Measurements from ENCODE around the gene TMCC1. TPM values are rescaled to one million over a fixed set of nuclear protein-coding genes. Genes with fewer than 3 reads are reported as not detected.
"Not testable (repeated sequence)": the region's sequence is repeated elsewhere in the genome, so short reads cannot be mapped to it uniquely, and the experiment has no call there.

Gene TMCC1
- total RNA-seq, 2 donors from 2014 or later = 20.0 to 21.7 TPM

DNA sequence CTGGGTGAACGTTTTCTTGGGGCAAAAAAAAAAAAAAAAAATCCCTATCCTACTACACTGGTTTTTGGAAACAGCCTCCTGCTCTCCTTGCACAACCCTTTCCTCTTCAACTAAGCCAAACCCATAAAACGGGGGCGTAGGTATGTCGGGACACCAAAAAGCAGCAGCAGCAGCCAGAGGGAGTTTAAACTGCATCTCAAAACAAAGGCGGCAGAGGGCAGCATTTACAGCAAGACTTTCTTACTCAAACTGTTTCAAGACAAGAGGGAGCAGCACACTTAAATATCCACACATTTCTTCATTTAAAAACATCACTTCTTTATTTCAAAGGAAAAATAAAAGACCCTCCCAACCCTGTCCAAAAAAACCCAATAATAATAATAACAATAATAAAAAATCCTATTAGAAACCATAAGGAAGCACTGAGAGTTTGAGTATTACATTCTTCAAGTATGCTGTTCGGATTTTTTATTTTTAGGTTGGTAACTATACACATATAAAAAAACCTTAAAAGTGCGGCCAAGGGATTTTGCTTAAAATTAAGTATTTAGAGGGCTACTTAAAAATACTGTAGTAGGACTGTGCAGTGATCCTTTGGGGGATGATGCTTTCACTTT, 243.1 kb downstream of the TMCC1 start:
- no peak overlapping the region for H3K4me3 ChIP-seq
- peak; percentile 86 for DNase-seq (ENCODE audit: low spot score)

DNA sequence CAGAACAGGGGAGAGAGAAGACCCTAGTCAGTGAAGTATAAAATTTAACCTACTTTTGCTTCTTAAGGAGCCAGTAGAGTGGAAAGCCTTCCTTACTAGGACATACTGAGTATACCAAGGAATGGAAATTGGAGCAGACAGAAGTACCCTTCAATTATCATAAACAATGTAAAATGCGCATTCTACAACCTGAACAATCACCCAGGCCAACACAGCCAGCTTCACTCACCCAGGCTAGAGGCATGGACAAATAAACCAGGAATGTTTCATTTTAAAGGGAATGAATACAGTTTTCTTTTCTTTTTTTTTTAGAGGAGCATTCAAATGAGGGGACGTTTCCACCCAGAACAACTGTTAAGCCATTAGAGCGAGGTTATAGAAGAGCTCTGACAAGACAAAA, 245.1 kb downstream of the TMCC1 start:
- TF ChIP-seq, protein P1, sequence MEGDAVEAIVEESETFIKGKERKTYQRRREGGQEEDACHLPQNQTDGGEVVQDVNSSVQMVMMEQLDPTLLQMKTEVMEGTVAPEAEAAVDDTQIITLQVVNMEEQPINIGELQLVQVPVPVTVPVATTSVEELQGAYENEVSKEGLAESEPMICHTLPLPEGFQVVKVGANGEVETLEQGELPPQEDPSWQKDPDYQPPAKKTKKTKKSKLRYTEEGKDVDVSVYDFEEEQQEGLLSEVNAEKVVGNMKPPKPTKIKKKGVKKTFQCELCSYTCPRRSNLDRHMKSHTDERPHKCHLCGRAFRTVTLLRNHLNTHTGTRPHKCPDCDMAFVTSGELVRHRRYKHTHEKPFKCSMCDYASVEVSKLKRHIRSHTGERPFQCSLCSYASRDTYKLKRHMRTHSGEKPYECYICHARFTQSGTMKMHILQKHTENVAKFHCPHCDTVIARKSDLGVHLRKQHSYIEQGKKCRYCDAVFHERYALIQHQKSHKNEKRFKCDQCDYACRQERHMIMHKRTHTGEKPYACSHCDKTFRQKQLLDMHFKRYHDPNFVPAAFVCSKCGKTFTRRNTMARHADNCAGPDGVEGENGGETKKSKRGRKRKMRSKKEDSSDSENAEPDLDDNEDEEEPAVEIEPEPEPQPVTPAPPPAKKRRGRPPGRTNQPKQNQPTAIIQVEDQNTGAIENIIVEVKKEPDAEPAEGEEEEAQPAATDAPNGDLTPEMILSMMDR (IDR thresholded peaks at IDR 0.05) = no peak
- H3K9me3 ChIP-seq = no peaks in the 10 kb centered on the region
- no peaks in the 10 kb centered on the region for H3K36me3 ChIP-seq
- no peak for DNase-seq (ENCODE audit: low spot score)
- peaks cover 0 to 17% of the 10 kb centered on the region in 2 donors for H3K4me1 ChIP-seq
- H3K4me3 ChIP-seq = no peak overlapping the region
- no peak overlapping the region for H3K27ac ChIP-seq
- no peaks in the 10 kb centered on the region for H3K27me3 ChIP-seq

More for the DNA sequence above, 243.1 kb downstream of the TMCC1 start:
- no peak overlapping the region for H3K27ac ChIP-seq
- no peaks in the 10 kb centered on the region for H3K27me3 ChIP-seq
- H3K9me3 ChIP-seq = no peaks in the 10 kb centered on the region
- peaks cover 0 to 17% of the 10 kb centered on the region in 2 donors for H3K4me1 ChIP-seq
- TF ChIP-seq, protein P1 (IDR thresholded peaks at IDR 0.05) = peak; percentile 48 to 80
- peaks cover 6% of the 10 kb centered on the region for H3K36me3 ChIP-seq

DNA sequence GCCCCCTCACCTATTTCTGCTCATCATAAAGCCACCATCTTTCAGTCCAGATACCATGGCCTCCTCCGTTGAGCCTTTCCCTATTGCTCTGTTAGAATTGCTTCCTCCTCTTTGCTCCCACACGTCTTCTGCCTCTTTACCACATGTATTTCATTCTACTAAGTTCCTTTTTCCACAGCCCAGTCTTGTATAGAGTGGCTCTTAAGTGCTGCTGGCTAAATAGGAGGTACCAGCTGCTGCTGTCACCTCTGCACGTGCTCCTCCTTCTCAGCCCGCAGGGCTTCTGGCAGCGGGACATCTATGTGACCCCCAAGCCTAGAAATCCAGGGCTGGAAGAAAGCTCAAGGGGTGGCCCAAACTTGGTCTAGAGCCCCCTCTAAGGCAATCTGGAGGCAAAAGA, 248.2 kb downstream of the TMCC1 start:
- TF ChIP-seq, protein P1 (IDR thresholded peaks at IDR 0.05) = no peak

DNA sequence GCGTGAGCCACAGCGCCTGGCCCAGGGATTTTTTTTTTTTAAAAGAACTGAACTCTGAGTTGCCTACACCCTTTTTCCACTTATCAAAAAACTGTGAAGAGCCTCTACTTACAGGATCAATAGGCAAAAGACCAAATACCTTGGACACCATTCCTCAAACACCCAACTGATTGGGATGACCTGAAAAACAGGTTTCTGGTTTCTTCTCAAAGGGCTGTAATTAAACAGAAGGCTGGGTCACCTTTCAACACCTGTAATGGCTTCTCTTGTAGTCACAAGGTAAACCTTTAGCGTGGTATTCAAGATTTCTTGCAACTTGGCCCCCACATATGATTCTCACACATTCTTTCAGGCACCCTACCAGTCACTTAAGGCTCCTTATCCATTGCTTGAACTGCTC, 248.7 kb downstream of the TMCC1 start:
- no peak overlapping the region for H3K4me3 ChIP-seq
- H3K36me3 ChIP-seq = no peaks in the 10 kb centered on the region
- H3K27ac ChIP-seq = no peak overlapping the region
- peaks cover 0 to under 1% of the 10 kb centered on the region in 2 donors for H3K4me1 ChIP-seq
- H3K9me3 ChIP-seq = no peaks in the 10 kb centered on the region
- H3K27me3 ChIP-seq = no peaks in the 10 kb centered on the region
- no peak for DNase-seq (ENCODE audit: low spot score)
- TF ChIP-seq, protein P1 (IDR thresholded peaks at IDR 0.05) = no peak

More for the DNA sequence above, 248.2 kb downstream of the TMCC1 start:
- peaks cover 0 to 5% of the 10 kb centered on the region in 2 donors for H3K4me1 ChIP-seq
- H3K36me3 ChIP-seq = no peaks in the 10 kb centered on the region
- no peaks in the 10 kb centered on the region for H3K27me3 ChIP-seq
- H3K27ac ChIP-seq = no peak overlapping the region
- no peaks in the 10 kb centered on the region for H3K9me3 ChIP-seq
- DNase-seq (ENCODE audit: low spot score) = no peak
- no peak overlapping the region for H3K4me3 ChIP-seq

DNA sequence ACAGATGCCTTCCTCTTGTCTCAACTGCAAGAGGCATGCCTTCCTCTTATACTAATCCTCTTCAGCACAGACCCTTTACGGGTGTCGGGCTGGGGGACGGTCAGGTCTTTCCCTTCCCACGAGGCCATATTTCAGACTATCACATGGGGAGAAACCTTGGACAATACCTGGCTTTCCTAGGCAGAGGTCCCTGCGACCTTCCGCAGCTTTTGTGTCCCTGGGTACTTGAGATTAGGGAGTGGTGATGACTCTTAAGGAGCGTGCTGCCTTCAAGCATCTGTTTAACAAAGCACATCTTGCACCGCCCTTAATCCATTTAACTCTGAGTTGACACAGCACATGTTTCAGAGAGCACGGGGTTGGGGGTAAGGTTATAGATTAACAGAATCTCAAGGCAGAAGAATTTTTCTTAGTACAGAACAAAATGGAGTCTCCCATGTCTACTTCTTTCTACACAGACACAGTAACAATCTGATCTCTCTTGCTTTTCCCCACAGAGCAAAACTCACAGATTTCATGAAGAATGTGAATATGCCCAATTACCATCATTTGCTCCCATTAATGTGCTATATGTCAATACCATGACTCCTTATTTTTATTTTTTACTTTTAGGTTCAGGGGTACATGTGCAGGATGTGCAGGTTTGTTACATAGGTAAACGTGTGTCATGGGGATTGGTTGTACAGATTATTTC, 251.8 kb downstream of the TMCC1 start:
- H3K4me1 ChIP-seq; H3K4me3 ChIP-seq; H3K27me3 ChIP-seq; DNase-seq (ENCODE audit: low spot score); H3K9me3 ChIP-seq; H3K27ac ChIP-seq; H3K36me3 ChIP-seq: not testable (repeated sequence)

DNA sequence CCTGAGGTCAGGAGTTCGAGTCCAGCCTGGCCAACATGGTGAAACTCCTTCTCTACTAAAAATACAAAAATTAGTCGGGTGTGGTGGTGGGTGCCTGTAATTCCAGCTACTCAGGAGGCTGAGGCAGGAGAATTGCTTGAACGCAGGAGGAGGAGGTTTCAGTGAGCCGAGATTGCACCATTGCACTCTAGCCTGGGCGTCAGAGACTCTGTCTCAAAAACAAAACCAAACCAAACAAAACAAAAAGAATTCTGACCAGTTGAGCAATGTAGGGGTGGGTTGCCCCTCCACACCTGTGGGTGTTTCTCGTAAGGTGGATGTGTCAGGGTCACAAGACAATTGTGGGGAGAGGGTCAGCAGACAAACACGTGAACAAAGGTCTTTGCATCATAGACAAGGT, 252.5 kb downstream of the TMCC1 start:
- H3K4me3 ChIP-seq; H3K9me3 ChIP-seq; H3K27ac ChIP-seq; H3K36me3 ChIP-seq; DNase-seq (ENCODE audit: low spot score); H3K4me1 ChIP-seq; H3K27me3 ChIP-seq: not testable (repeated sequence)
